BJ (cell line): ENCODE data around the gene SLITRK6. TPM values are rescaled to one million over a fixed set of nuclear protein-coding genes. Genes with fewer than 3 reads are reported as not detected.
A peak's percentile ranks its signal among the peaks of the same experiment; 100 is the strongest.

Experiments
- CTCF ChIA-PET: fragments of 350-600 bp; formaldehyde crosslinking; extraction: SDS; loops from one replicate; lab custom pipeline; 2021; ENCODE audit warnings: antibody characterized with exemption, inconsistent platforms; lab: Yijun Ruan, JAX
- POLR2A ChIA-PET: fragments of 300-600 bp; sonication (Branson Sonifier 250); formaldehyde crosslinking; extraction: SDS; loops from one replicate; lab custom pipeline; 2021; ENCODE audit warnings: antibody characterized with exemption; lab: Charles Lee
- DNase-seq: peaks from one replicate; pipeline ENCODE4 v3.0.0-alpha.2; 2011; ENCODE audit warnings: low read depth
- H3K27me3 ChIP-seq: 2 replicates; pipeline ENCODE4 v1.6.0; 2011; ENCODE audit warnings: low read length; ENCODE audit not compliant: control insufficient read depth, insufficient read depth
- H3K36me3 ChIP-seq: 2 replicates; pipeline ENCODE4 v1.5.1; 2011; ENCODE audit warnings: low read length; ENCODE audit not compliant: control insufficient read depth, insufficient read depth
- H3K4me3 ChIP-seq: 2 replicates; pipeline ENCODE4 v1.5.1; 2011; ENCODE audit warnings: low read depth, mild to moderate bottlenecking, control low read depth, low read length
- CTCF ChIP-seq: IDR thresholded peaks from 2 replicates; pipeline ENCODE4 v1.5.1; 2011; ENCODE audit warnings: low read depth, mild to moderate bottlenecking, control low read depth, inconsistent platforms, low read length, moderate library complexity; ENCODE audit not compliant: insufficient read depth
- polyA plus RNA-seq: library from polyadenylated mRNA; depleted of rRNA; stranded (reverse); fragments of >200 nt; gene quantifications from 2 replicates; pipeline ENCODE4 v1.2.3, GENCODE V29; 2011

The SLITRK6 gene
- polyA plus RNA-seq, 1 experiment: 0.31 TPM

DNA sequence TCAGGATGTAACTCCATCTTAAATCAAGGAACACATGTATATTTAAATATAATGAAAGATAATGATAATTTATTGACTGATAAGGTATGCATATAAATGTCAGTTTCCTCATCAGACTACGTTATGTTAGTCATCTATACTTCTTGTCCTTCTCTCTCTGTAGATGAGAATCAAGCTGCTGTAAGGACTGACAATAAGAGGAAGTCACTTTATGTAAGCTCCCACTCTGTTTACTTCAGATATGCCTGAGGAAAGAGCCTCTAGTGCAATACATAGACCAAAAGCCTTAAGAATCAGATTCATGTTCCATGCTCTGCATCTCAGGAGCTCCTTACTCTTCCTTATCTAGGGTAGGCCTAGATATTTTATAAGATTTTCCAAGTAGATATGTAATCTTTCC is 9.6 kb upstream of the SLITRK6 start:
- Histone ChIP-seq H3K36me3 (no peaks in the 10 kb centered on the region), H3K27me3 (no peaks in the 10 kb centered on the region), H3K4me3 (no peak overlapping the region)
- CTCF ChIA-PET: interaction anchor here (0.6 to 1.4 kb wide), 3 partner anchors 20 to 893 kb away, joined by 3 read pairs; no protein-coding TSS in a partner anchor
- POLR2A ChIA-PET: no interaction called here
- DNase-seq: no peak
- no peak for TF ChIP-seq CTCF

GRCh38 chr13:85806553-85807175 is 7.4 kb upstream of the SLITRK6 start:
- DNase-seq: no peak
- Histone ChIP-seq H3K4me3 (no peak overlapping the region), H3K36me3 (no peaks in the 10 kb centered on the region), H3K27me3 (no peaks in the 10 kb centered on the region)
- TF ChIP-seq CTCF: peak; percentile 44
- ChIA-PET CTCF (interaction anchor here (1.1 to 1.3 kb wide), 2 partner anchors 891 to 894 kb away, joined by 3 read pairs; no protein-coding TSS in a partner anchor), POLR2A (no interaction called here)

- Histone ChIP-seq H3K4me3 (no peak overlapping the region), H3K36me3 (no peaks in the 10 kb centered on the region), H3K27me3 (no peaks in the 10 kb centered on the region)
- DNase-seq: no peak
- CTCF ChIA-PET: interaction anchor here (0.9 kb wide), 1 partner anchor 12 kb away, joined by 3 read pairs; no protein-coding TSS in a partner anchor
- no peak for TF ChIP-seq CTCF
- POLR2A ChIA-PET: no interaction called here
These were observed 663 bp downstream of the SLITRK6 start for GRCh38 chr13:85798556-85798955.

GRCh38 chr13:85797311-85797710 is 1.9 kb downstream of the SLITRK6 start:
- no peaks in the 10 kb centered on the region for H3K36me3 ChIP-seq
- DNase-seq: no peak
- H3K27me3 ChIP-seq: no peaks in the 10 kb centered on the region
- H3K4me3 ChIP-seq: no peak overlapping the region
- ChIA-PET POLR2A (no interaction called here), CTCF (no interaction called here)
- TF ChIP-seq CTCF: no peak

DNA sequence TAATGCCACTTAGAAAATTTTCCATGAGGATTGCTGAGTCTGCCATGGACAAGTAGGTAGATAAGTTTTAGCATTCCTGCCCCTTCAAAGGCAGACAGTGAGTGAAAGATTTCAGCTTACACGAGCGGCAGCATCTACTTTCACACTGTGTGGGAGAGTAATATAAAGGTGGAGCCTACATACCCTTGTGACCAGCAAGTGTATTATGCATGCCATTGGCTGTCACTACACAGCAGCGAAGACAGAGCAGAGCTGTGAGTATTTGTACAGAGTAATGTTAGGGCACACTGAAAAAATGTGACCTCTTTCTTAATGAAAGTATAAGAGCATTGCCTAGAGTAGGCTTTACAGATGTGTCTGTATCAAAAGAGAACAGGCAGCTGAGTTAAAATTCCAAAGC is 14.0 kb downstream of the SLITRK6 start:
- no peaks in the 10 kb centered on the region for H3K36me3 ChIP-seq
- H3K27me3 ChIP-seq: no peaks in the 10 kb centered on the region
- ChIA-PET POLR2A (no interaction called here), CTCF (no interaction called here)
- no peak overlapping the region for H3K4me3 ChIP-seq
- no peak for DNase-seq
- TF ChIP-seq CTCF: no peak
